Skeletal muscle satellite cell (primary cell): Measurements from ENCODE around the gene CYP2W1.
A peak's percentile ranks its signal among the peaks of the same experiment; 100 is the strongest.

ENCODE experiments used
- H3K27me3 ChIP-seq: 2 replicates; pipeline ENCODE4 v1.7.0; 2013; ENCODE audit warnings: low read length; ENCODE audit not compliant: control insufficient read depth, insufficient read depth
- H3K36me3 ChIP-seq: 2 replicates; pipeline ENCODE4 v1.7.0; 2013; ENCODE audit warnings: mild to moderate bottlenecking, control low read depth, low read length; ENCODE audit not compliant: insufficient read depth
- H3K4me1 ChIP-seq: 2 replicates; pipeline ENCODE4 v1.7.0; 2013; ENCODE audit warnings: low read length; ENCODE audit not compliant: control insufficient read depth, insufficient read depth
- H3K4me2 ChIP-seq: 2 replicates; pipeline ENCODE4 v1.7.0; 2013; ENCODE audit warnings: mild to moderate bottlenecking, low read length
- H3K4me3 ChIP-seq: 2 replicates; pipeline ENCODE4 v1.7.0; 2013; ENCODE audit warnings: low read length
- H3K9ac ChIP-seq: 2 replicates; pipeline ENCODE4 v1.7.0; 2013; ENCODE audit warnings: mild to moderate bottlenecking, low read depth, low read length, moderate library complexity
- H3K9me3 ChIP-seq: replicated peaks from 2 replicates; pipeline ENCODE4 v1.7.0; 2013; ENCODE audit warnings: mild to moderate bottlenecking, control low read depth, low read length

CYP2W1 gene

GRCh38 chr7:972110-972509, 10.9 kb upstream of the CYP2W1 start:
- Histone ChIP-seq H3K27me3 (no peaks in the 10 kb centered on the region), H3K4me1 (peaks cover 3% of the 10 kb centered on the region), H3K36me3 (peaks cover 54% of the 10 kb centered on the region), H3K9ac (no peak overlapping the region), H3K4me2 (no peak overlapping the region), H3K9me3 (no peaks in the 10 kb centered on the region), H3K4me3 (no peak overlapping the region)

GRCh38 chr7:972676-973309, 10.2 kb upstream of the CYP2W1 start:
- peaks cover 3% of the 10 kb centered on the region for H3K4me1 ChIP-seq
- H3K36me3 ChIP-seq: peaks cover 47% of the 10 kb centered on the region

DNA sequence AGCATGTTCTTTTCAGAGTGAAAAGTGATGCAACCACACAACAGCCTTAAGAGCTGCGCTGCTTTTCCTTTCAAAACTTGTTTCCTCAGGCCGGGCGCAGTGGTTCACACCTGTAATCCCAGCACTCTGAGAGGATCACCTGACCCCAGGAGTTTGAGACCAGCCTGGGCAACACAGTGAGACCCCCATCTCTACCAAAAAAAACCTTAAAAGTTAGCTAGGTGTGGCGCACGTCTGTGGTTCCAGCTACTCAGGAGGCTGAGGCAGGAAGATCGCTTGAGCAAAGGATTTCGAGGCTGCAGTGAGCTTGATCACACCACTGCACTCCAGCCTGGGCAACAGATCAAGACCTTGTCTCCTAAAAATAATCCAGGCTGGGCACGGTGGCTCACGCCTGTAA, 9.7 kb upstream of the CYP2W1 start:
- H3K4me1 ChIP-seq: peaks cover 3% of the 10 kb centered on the region

More at GRCh38 chr7:972676-973309, 10.2 kb upstream of the CYP2W1 start:
- Histone ChIP-seq H3K9me3 (no peaks in the 10 kb centered on the region), H3K27me3 (no peaks in the 10 kb centered on the region), H3K9ac (no peak overlapping the region), H3K4me3 (no peak overlapping the region), H3K4me2 (no peak overlapping the region)

DNA sequence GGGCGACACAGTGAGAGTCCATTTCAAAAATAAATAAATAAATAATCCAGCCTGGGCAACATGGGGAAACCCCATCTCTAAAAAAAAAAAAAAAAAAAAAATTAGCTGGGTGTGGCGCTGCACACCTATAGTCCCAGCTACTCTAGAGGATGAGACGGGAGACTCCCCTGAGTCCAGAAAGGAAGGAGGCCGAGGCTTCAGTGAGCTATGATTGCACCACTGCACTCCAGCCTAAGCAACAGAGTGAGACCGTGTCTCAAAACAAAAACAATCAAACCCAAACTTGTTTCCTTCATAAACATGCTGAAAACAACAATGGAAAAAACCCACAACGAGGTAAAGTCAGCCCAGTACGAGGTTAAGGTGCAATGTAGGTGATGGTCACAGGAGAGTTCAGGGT, 8.8 kb upstream of the CYP2W1 start:
- peak overlapping the region; percentile 100 for H3K9ac ChIP-seq
- peaks cover 3% of the 10 kb centered on the region for H3K4me1 ChIP-seq
- peak overlapping the region; percentile 98 for H3K4me3 ChIP-seq

More for the DNA sequence above, 9.7 kb upstream of the CYP2W1 start:
- Histone ChIP-seq H3K27me3 (no peaks in the 10 kb centered on the region), H3K4me2 (no peak overlapping the region), H3K36me3 (peaks cover 42% of the 10 kb centered on the region), H3K4me3 (no peak overlapping the region), H3K9me3 (no peaks in the 10 kb centered on the region), H3K9ac (no peak overlapping the region)

GRCh38 chr7:974820-975681, 7.9 kb upstream of the CYP2W1 start, which contains the start of gene COX19:
Gene COX19 (minus strand): TSS chr7:975549. CDS start chr7:975509, 40 bp downstream.
- peaks cover 4% of the 10 kb centered on the region for H3K27me3 ChIP-seq
- H3K4me2 ChIP-seq: peak within 1 kb of the TSS; percentile 84
- H3K9me3 ChIP-seq: no peaks in the 10 kb centered on the region
- peaks cover 26% of the 10 kb centered on the region for H3K36me3 ChIP-seq
- H3K4me1 ChIP-seq: peaks cover 3% of the 10 kb centered on the region
- peak within 1 kb of the TSS; percentile 98 for H3K4me3 ChIP-seq
- H3K9ac ChIP-seq: peak within 1 kb of the TSS; percentile 100

More for the DNA sequence above, 8.8 kb upstream of the CYP2W1 start:
- Histone ChIP-seq H3K36me3 (peaks cover 33% of the 10 kb centered on the region), H3K4me2 (peak overlapping the region; percentile 81), H3K27me3 (no peaks in the 10 kb centered on the region), H3K9me3 (no peaks in the 10 kb centered on the region)

GRCh38 chr7:975702-976473, 7.1 kb upstream of the CYP2W1 start:
- Histone ChIP-seq H3K9me3 (no peaks in the 10 kb centered on the region), H3K4me3 (peak overlapping the region; percentile 60), H3K36me3 (peaks cover 22% of the 10 kb centered on the region), H3K4me2 (peak overlapping the region; percentile 84), H3K4me1 (peaks cover 3% of the 10 kb centered on the region), H3K9ac (peak overlapping the region; percentile 38), H3K27me3 (peaks cover 5% of the 10 kb centered on the region)

- Histone ChIP-seq H3K36me3 (peaks cover 16% of the 10 kb centered on the region), H3K9me3 (no peaks in the 10 kb centered on the region), H3K27me3 (peaks cover 5% of the 10 kb centered on the region), H3K9ac (no peak overlapping the region), H3K4me2 (no peak overlapping the region), H3K4me3 (no peak overlapping the region), H3K4me1 (peaks cover 3% of the 10 kb centered on the region)
Observed at GRCh38 chr7:976901-977325, 6.1 kb upstream of the CYP2W1 start.

DNA sequence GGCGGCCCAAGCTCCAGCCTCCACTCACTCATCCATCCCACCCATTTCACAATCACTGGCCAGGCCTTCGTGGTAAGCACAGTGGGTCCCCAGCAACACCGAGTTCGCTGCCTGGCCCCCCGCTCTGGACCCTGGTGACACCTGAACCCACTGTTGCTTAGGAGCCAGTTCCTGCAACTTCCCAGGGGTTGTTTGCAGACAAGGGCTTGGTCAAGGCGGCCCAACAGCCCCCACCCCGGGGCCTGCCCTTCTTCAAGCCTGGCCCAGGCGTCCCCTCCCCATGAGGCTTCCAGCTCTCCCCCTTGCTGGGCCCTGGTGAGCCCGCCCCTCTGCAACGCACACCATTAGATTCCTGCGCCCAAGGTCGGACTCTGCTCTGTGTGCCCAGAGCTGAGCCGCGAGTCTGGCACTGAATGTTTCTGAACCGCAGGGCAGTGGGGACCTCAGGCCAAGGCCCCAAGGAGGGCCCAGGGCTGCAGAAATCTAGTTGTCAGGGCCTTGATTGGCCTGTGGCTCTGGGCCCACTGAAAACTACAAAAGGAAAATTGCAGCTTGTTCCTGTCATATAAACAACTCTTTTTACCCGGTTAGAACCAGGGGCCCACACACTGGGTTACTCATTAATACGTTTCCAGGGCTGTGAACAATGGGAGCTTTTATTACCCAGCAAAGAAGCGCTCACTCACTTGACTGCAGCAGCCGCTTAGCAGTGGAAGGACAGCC, 5.5 kb upstream of the CYP2W1 start:
- no peak overlapping the region for H3K9ac ChIP-seq
- H3K4me1 ChIP-seq: peaks cover 3% of the 10 kb centered on the region
- H3K9me3 ChIP-seq: no peaks in the 10 kb centered on the region
- H3K27me3 ChIP-seq: peaks cover 9% of the 10 kb centered on the region
- H3K4me2 ChIP-seq: no peak overlapping the region
- no peak overlapping the region for H3K4me3 ChIP-seq
- peaks cover 10% of the 10 kb centered on the region for H3K36me3 ChIP-seq

GRCh38 chr7:978049-978346, 5.0 kb upstream of the CYP2W1 start:
- no peaks in the 10 kb centered on the region for H3K9me3 ChIP-seq
- peaks cover 3% of the 10 kb centered on the region for H3K4me1 ChIP-seq

GRCh38 chr7:978416-979091, 4.4 kb upstream of the CYP2W1 start:
- Histone ChIP-seq H3K9me3 (no peaks in the 10 kb centered on the region), H3K4me1 (peaks cover 3% of the 10 kb centered on the region), H3K9ac (no peak overlapping the region), H3K36me3 (no peaks in the 10 kb centered on the region), H3K4me2 (no peak overlapping the region), H3K4me3 (no peak overlapping the region), H3K27me3 (peaks cover 16% of the 10 kb centered on the region)

More at GRCh38 chr7:978049-978346, 5.0 kb upstream of the CYP2W1 start:
- H3K9ac ChIP-seq: no peak overlapping the region
- peaks cover 11% of the 10 kb centered on the region for H3K27me3 ChIP-seq
- peaks cover 5% of the 10 kb centered on the region for H3K36me3 ChIP-seq
- no peak overlapping the region for H3K4me3 ChIP-seq
- no peak overlapping the region for H3K4me2 ChIP-seq
